SU-DHL-6 (cell line): ENCODE measurements around the gene TBC1D4.

Experiments
- H2AFZ ChIP-seq: fragments of 200-600 bp; sonication (generic); 2 replicates; pipeline ENCODE4 v1.6.1; 2014; ENCODE audit warnings: low read depth, mild to moderate bottlenecking, moderate library complexity, mixed read lengths, antibody characterized with exemption, low read length; ENCODE audit not compliant: severe bottlenecking
- H3F3A ChIP-seq: fragments of 200-600 bp; shearing (Covaris generic); 2 replicates; pipeline ENCODE4 v1.6.0; 2016; ENCODE audit warnings: antibody characterized with exemption, mild to moderate bottlenecking; ENCODE audit not compliant: insufficient read depth
- H3K27ac ChIP-seq: fragments of 200-600 bp; sonication (generic); 2 replicates; pipeline ENCODE4 v1.5.1; 2016; ENCODE audit warnings: low read depth, mild to moderate bottlenecking, low read length, moderate library complexity, mixed read lengths
- H3K27me3 ChIP-seq: fragments of 200-600 bp; sonication (generic), shearing (Covaris generic); 2 replicates; pipeline ENCODE4 v1.6.0; 2014; ENCODE audit warnings: mild to moderate bottlenecking, low read length
- H3K36me3 ChIP-seq: fragments of 200-600 bp; sonication (generic); 2 replicates; pipeline ENCODE4 v1.6.1; 2014; ENCODE audit warnings: mild to moderate bottlenecking, low read length, mixed read lengths
- H3K4me2 ChIP-seq: fragments of 300-600, 200-600 bp; shearing (Covaris generic), sonication (generic); 2 replicates; pipeline ENCODE4 v1.6.0; 2014; ENCODE audit warnings: low read length, low read depth, mild to moderate bottlenecking; ENCODE audit not compliant: poor library complexity, severe bottlenecking
- H3K4me3 ChIP-seq: fragments of 200-600 bp; sonication (generic); 2 replicates; pipeline ENCODE4 v1.5.1; 2014; ENCODE audit warnings: antibody characterized with exemption, low read length, mild to moderate bottlenecking, mixed read lengths; ENCODE audit not compliant: insufficient read depth, poor library complexity, severe bottlenecking
- H3K79me2 ChIP-seq: fragments of 200-600 bp; sonication (generic); 2 replicates; pipeline ENCODE4 v1.6.1; 2014; ENCODE audit warnings: mild to moderate bottlenecking, low read length, moderate library complexity; ENCODE audit not compliant: insufficient read depth
- H3K9ac ChIP-seq: fragments of 200-600 bp; sonication (generic); 2 replicates; pipeline ENCODE4 v1.7.0; 2014; ENCODE audit warnings: mild to moderate bottlenecking, low read length
- H3K9me2 ChIP-seq: fragments of 200-600 bp; sonication (generic); replicated peaks from 2 replicates; pipeline ENCODE4 v1.6.1; 2014; ENCODE audit warnings: low read length; ENCODE audit not compliant: insufficient read depth
- H3K9me3 ChIP-seq: fragments of 200-600 bp; sonication (generic); 2 replicates; pipeline ENCODE4 v1.6.1; 2014; ENCODE audit warnings: low read length, mixed read lengths; ENCODE audit not compliant: insufficient read depth
- H4K20me1 ChIP-seq: fragments of 200-600 bp; sonication (generic); 2 replicates; pipeline ENCODE4 v1.6.1; 2014; ENCODE audit warnings: low read depth, mild to moderate bottlenecking, antibody characterized with exemption, low read length, moderate library complexity, mixed read lengths
- CTCF ChIP-seq: fragments of 200-600 bp; sonication (generic); IDR thresholded peaks from one replicate; pipeline ENCODE4 v1.5.1; 2017; ENCODE audit warnings: antibody characterized with exemption, mild to moderate bottlenecking, low read length, moderate library complexity; ENCODE audit not compliant: insufficient read depth, poor library complexity, severe bottlenecking
- EZH2phosphoT487 ChIP-seq: fragments of 200-600 bp; sonication (generic), shearing (Covaris generic); conservative IDR thresholded peaks from 2 replicates; pipeline ENCODE4 v1.6.1; 2018; ENCODE audit warnings: mild to moderate bottlenecking, antibody characterized with exemption, low read length, moderate library complexity, mixed read lengths

Gene TBC1D4

GRCh38 chr13:75491376-75491775 is 9.4 kb upstream of the TBC1D4 start:
- no peaks in the 10 kb centered on the region for H3K9me2 ChIP-seq
- no peaks in the 10 kb centered on the region for H3K9me3 ChIP-seq
- no peak overlapping the region for H3K4me3 ChIP-seq
- H3K9ac ChIP-seq: no peak overlapping the region
- H3K4me2 ChIP-seq: no peak overlapping the region
- TF ChIP-seq CTCF (no peak), EZH2phosphoT487 (no peak)
- no peaks in the 10 kb centered on the region for H3K27me3 ChIP-seq
- no peak overlapping the region for H2AFZ ChIP-seq
- no peak overlapping the region for H3K27ac ChIP-seq
- no peaks in the 10 kb centered on the region for H3K36me3 ChIP-seq
- no peaks in the 10 kb centered on the region for H3K79me2 ChIP-seq
- no peaks in the 10 kb centered on the region for H4K20me1 ChIP-seq
- no peaks in the 10 kb centered on the region for H3F3A ChIP-seq

GRCh38 chr13:75489502-75490263 is 7.7 kb upstream of the TBC1D4 start:
- Histone ChIP-seq H3K9me2 (no peaks in the 10 kb centered on the region), H2AFZ (no peak overlapping the region), H4K20me1 (no peaks in the 10 kb centered on the region), H3K9ac (no peak overlapping the region), H3K27me3 (no peaks in the 10 kb centered on the region), H3K4me2 (no peak overlapping the region), H3K79me2 (no peaks in the 10 kb centered on the region), H3K27ac (no peak overlapping the region), H3K36me3 (no peaks in the 10 kb centered on the region), H3F3A (no peaks in the 10 kb centered on the region), H3K4me3 (no peak overlapping the region), H3K9me3 (no peaks in the 10 kb centered on the region)
- no peak for TF ChIP-seq EZH2phosphoT487
- no peak for TF ChIP-seq CTCF

- H3K27me3 ChIP-seq: no peaks in the 10 kb centered on the region
- TF ChIP-seq EZH2phosphoT487 (no peak), CTCF (no peak)
- H3K9ac ChIP-seq: no peak overlapping the region
- H3K9me2 ChIP-seq: no peaks in the 10 kb centered on the region
- no peak overlapping the region for H3K4me3 ChIP-seq
- no peaks in the 10 kb centered on the region for H4K20me1 ChIP-seq
- H2AFZ ChIP-seq: no peak overlapping the region
- no peaks in the 10 kb centered on the region for H3F3A ChIP-seq
- H3K36me3 ChIP-seq: no peaks in the 10 kb centered on the region
- H3K4me2 ChIP-seq: no peak overlapping the region
- no peaks in the 10 kb centered on the region for H3K79me2 ChIP-seq
- no peak overlapping the region for H3K27ac ChIP-seq
- H3K9me3 ChIP-seq: no peaks in the 10 kb centered on the region
Observed at GRCh38 chr13:75486146-75487062, 4.4 kb upstream of the TBC1D4 start.
